ENCODE measurements around the gene NPAS2.

NPAS2 gene

DNA sequence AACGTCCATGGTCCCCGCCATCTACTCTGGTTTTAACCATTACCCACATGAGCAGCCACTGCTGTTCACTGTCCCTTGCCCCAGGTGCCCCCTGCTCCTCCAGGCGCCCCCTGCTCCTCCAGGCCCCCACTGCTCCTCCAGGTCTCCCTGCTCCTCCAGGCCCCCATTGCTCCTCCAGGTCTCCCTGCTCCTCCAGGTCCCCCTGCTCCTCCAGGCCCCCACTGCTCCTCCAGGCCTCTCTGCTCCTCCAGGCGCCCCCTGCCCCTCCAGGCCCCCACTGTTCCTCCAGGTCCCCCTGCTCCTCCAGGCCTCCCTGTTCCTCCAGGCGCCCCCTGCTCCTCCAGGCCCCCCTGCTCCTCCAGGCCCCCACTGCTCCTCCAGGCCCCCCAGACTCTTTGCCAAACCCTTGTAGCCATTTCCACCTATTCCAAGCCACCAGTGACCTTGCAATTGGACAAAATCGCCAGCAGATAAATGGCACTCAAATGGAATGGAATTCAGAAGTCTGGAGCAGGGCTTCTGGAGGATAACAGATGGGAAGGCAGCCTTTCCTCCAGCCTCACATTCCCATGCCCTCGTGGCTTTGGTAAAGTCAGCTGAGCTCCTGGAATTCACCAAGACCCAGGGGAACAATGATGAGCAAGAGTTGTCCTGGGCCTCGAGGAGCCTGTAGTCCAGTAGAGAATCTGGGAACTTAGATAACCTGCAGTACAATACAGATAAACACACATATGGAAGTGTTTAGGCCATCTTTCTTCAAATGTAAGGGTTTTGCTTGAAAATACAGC, 168.9 kb downstream of the NPAS2 start:
- peak; percentile 42 for DNase-seq (ENCODE audit: low read depth)

DNA sequence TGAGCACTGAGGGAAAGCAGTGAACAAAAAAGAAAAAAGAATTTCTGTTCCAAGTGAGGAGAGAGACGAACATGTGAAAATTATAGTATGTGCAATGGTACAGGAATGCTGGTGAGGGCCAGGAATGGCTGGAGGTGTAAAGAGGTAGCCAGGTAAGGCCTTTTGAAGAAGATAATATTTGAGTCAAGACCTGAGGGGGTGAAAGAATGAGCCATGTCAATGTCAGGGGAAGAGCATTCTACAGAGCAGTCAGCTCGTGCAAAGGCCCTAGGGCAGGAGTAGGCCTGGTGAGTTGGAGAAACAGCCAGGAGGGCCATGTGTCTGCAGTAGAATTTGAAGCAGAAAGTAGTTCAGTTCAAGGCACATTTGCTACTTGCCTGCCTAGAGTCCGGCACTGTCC, 169.7 kb downstream of the NPAS2 start:
- no peak for DNase-seq (ENCODE audit: low read depth)

DNA sequence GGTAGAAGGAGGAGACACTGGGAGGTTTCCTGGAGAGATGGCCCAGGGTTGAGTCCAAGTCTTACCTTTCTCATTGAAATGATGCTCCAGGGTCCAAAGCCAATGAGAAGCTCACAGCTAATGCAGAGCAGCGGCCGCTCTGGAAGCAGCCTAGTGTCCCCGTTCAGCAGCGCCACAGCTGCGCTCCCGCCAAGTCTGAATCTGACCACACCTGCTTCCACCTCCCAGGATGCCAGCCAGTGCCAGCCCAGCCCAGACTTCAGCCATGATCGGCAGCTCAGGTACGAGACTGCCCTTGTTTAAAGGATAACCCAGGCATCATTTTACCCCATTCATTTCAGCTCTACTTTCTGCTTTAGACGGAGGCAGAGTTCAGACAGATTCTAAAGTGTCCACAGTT, 170.2 kb downstream of the NPAS2 start:
- no peak for DNase-seq (ENCODE audit: low read depth)

DNA sequence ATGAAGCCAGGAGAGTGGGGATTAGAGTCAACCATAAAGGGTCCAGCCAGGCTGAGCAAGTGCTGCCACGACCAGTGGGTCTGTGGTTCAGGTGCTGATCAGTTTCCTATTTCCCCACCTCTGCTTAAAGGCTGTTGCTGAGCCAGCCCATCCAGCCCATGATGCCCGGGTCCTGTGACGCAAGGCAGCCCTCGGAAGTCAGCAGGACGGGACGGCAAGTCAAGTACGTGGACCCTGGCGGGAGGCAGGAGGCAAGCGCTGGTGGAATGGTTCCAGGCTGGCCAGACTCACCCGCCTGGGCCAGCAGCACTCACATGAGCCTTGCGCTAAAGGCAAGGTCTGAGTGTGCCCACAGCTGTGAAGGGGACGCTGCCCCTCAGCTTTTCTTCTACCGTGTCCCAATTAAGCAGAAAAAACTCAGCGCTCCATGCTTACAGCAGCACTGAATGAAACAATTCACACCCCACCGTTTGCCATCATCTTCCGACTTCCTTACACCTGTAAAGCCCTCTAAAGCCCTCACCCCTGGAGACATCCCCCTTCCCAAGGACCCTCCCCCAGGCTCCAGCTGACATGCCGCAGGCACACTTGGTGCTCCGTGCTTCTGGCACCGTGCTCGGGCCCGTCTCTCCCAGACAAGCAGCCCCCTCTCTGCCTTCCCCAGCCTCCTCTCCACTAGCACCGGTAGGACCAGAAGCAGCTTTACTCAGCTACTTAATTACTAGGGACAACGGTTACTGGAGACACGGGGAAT, 170.9 kb downstream of the NPAS2 start:
- no peak for DNase-seq (ENCODE audit: low read depth)

DNA sequence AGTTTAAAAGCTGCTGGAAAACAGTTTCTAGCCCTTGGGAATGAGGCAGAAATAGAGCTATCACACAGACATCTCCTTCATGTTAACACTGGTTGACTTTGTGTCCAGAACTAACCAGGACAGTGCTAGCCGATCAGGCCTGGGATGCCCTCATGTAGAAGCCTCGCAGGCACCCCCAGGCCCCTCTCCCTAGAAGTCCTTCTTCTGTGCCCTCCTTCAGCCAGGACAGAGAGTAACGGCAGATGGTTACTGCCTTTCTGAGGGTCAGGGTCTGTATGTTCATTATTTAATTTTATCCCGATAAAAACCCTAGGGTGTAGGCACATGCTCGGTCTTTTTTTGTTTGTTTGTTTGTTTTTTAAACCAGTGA, 171.4 kb downstream of the NPAS2 start:
- DNase-seq (ENCODE audit: low read depth): no peak

DNA sequence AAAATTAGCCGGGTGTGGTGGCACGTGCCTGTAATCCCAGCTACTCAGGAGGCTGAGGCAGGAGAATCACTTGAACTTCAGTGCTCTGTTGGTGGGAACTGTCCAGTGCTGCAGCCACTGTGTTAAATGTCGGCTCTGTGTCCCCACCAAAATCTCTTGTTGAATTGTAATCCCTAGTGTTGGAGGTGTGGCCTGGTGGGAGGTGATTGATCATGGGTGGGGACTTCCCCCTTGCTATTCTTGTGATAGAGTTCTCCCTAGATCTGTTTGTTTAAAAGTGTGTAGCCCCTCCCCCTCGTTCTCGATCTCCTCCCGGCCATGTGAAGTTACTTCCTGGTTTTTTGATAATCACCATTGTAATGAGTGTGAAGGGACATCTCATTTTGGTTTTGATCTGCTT, 172.3 kb downstream of the NPAS2 start:
- DNase-seq (ENCODE audit: low read depth): no peak

DNA sequence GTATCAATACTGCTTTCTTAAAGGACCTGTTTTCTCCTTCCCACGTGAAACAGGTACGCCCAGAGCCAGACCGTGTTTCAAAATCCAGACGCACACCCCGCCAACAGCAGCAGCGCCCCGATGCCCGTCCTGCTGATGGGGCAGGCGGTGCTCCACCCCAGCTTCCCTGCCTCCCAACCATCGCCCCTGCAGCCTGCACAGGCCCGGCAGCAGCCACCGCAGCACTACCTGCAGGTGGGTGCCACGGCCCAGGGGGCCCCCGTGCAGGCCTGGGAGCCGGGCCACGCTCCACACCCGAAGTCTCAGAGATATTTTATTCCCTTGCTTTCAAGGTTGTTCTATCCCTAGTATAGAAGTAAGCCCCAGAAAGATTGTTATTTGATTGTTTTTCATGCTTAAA, 173.4 kb downstream of the NPAS2 start:
- DNase-seq (ENCODE audit: low read depth): no peak

DNA sequence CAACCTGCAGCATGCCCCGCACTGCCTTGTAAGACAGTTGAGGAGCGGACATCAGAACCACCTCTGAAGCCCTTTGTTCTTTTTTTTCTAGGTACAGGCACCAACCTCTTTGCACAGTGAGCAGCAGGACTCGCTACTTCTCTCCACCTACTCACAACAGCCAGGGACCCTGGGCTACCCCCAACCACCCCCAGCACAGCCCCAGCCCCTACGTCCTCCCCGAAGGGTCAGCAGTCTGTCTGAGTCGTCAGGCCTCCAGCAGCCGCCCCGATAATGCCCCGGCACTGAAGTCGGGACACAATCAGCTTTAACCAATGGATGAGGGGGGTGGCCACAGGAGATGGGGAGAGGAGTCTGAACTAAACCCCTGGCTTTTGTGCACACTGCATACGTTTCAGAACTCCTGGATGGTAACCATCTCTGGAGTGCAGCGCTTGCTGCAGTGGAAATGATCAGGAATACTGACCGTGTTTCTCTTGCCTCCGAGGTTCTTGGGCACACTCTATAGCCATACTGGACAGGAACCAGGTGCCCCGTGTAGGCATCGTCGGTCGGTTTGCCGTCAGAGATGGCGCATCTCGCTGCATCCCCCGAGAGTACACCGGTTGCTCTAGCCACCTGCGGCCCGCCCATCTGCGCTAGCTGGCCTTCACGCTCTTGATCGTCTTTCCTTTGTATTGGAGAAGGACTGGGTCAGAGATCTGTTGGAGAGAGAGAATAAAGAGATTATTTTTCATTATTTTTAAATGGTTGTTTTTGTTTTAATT, 175.6 kb downstream of the NPAS2 start:
- DNase-seq (ENCODE audit: low read depth): no peak

DNA sequence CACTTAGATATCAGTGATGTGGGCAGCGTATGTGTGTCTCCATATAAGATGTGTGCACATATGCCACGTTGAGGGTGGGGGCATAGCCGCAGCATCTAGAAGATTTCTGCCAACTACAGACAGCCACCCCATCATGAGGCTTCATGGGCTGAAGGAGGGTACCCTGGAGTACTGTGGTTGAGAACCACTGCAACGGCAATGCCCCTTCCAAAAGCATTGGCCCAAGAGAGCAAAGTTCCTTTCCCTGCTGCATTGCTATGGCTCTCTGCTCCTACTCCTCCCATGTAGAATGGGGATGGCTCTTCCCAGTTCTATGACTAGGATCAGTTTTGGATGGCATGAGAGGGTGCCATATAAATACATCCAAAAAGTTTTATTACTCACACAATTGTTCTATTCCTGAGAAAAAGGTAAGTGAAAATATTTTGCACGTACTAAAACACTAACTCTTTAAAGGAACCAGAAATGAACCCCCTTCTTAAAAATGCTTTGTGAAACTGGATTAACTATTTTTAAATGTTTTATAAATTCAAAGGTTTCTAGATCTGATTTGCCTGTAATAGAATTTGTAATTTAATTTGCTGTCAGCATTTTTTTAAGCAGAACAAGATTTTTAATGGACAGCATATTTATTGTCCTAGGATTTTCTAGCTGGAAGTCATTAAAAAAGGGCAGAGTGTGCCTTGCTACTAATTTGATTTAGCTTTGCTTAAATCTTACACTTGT, 177.7 kb downstream of the NPAS2 start:
- no peak for DNase-seq (ENCODE audit: low read depth)

DNA sequence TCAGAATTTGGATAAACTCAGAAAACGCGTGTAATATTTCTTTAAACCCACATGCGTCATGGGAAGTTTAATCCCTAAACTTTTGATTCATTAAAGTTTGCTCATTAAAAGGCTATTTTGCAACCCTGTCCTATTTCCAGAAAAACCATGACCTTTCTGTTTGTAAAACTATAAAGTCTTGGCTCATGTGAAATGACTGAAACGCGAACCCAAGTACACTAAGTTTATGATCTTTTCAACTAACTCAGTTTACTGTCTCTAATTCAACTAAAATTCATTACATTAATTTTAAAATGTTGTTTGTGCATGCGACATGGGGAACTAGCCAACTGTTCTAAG, 178.3 kb downstream of the NPAS2 start:
- peak; percentile 26 for DNase-seq (ENCODE audit: low read depth)

DNA sequence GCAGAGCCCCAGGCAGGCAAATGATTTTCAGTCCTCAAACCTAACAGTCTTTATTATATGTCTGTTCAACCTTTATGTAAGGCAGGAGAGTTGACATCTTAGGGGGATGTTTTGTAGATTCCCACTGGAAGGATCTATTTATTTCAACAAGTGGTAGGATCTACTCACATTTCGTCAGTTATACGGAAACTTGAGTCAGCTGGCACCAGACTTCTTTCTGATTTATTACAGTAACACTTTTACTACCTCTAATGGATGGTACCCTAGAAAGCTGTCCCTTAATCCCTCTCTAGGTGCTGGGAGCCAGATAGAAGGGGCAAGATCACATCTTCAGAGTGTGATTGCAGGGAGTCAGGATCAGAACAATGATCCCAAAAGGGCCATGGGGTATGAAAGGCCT, 180.1 kb downstream of the NPAS2 start:
- no peak for DNase-seq (ENCODE audit: low read depth)

DNA sequence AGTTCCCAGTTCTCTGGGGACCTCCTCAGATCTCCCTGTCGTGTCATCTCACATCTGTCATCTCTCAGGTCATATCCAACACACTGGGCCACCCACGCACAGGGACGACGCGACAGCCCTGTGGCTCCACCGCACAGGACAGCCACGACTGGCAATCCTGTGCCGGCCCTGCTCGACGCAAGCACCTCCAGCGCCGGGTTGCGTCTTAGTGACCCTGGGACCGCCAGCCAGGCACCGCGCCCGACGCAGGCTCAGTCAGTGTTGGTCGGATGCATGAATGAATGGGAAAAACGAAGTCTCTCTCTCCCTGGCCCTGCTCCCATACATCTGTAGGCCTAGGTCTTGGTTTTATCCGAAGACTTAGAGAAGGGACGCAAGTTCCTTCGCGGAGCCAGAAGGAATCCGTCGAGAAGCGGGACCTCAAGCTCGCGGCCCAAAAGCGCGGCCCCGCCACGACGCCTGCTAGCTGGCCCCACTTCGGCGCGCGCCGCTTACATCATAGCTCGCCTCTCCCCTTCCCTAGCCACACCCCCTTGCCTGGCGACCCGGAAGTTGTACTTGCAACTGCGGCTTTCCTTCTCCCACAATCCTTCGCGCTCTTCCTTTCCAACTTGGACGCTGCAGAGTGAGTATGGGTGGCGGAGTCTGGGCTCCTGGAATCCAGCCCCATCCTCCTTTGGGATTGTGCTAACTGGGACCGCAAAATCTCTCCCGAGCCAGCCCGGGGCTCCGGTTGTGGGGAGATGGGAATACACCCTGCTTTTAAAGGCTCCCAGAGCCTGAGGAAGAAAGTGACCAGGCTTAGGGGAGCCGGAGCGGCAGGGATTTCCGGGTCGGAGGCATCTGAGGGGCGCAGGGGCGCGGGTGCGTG, 182.0 kb downstream of the NPAS2 start, which contains the start of gene RPL31:
RPL31 (plus strand) TSS at position 599 of the 871 bp plus-strand sequence. CDS start 413 bp downstream, outside the sequence.
- DNase-seq (ENCODE audit: low read depth): peak; percentile 92

DNA sequence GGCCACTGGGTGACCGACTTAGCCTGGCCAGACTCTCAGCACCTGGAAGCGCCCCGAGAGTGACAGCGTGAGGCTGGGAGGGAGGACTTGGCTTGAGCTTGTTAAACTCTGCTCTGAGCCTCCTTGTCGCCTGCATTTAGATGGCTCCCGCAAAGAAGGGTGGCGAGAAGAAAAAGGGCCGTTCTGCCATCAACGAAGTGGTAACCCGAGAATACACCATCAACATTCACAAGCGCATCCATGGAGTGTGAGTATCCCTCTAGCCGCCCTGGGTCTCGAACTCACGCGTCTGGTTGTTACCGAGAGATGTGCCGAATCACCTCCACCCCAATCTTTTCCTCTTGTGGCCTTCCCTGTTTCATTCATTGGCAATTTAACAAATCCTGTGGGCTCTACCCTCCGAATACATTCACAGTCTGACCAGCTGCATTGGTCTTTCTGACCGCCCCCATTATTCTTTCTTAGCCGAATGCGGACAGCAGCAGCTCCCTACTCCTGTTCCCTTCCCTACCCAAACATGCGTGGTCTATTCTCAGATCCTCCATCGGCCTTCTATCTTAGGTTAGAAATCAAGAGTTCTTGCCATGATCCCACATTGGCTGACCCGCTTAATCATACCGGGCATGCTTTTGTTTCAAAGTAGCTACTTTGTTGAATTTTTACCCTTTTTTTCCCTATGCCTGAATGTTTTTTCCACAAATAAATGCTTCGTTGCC, 182.8 kb downstream of the NPAS2 start:
- DNase-seq (ENCODE audit: low read depth): no peak

DNA sequence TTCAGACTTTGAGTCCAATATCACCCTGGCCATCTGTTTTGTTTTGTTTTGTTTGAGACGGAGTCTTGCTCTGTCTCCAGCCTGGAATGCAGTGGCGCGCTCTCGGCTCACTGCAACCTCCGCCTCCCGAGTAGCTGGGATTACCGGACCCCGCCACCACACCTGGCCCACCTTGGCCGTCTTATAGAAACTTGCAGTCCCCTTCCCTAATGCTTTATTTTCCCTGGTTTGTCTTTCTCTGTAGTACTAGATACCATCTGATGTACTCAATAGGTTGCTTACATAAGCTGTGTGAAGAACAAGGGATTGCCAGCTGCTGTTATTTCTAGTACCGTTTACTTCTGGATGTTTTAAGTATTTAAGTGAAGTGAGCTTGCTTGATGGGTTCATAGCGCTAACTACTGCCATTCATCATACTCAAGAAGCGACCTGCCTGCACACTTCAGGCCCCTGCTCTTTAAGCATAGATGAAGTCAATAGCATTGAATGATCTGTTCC, 183.4 kb downstream of the NPAS2 start:
- DNase-seq (ENCODE audit: low read depth): no peak

DNA sequence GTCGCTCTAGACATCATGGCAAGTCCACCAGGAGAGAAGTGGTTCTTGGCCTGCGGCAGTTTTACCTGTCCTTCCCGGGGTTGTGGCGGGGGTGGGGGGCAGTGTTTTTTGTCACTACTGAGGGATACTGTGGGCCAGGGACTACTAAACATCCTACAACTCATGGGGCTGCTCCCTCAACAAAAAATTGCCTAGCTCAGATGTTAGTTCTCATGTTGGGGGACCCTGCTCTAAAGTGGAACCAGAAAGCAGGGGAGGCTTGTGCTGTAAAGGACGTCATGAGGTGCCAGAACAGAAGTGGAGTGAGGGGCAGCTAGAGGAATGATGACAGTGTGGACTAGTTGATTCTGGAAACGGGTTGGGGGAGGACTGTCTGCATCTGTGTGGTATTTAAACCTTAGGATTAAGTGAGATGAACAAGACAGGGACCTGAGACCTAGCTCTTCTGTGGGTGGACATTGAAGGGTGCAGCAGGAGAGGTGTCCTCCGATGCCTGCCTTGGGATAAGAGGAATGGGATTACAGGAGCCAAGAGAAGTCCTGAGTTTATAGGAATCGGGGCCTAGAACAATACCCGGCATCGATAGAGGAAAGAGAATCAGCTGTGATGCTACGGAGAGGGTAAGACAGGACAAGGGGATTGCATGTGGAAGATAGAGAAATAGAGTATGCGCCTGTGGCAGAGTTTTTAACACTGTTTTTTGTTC, 184.8 kb downstream of the NPAS2 start:
- DNase-seq (ENCODE audit: low read depth): no peak

DNA sequence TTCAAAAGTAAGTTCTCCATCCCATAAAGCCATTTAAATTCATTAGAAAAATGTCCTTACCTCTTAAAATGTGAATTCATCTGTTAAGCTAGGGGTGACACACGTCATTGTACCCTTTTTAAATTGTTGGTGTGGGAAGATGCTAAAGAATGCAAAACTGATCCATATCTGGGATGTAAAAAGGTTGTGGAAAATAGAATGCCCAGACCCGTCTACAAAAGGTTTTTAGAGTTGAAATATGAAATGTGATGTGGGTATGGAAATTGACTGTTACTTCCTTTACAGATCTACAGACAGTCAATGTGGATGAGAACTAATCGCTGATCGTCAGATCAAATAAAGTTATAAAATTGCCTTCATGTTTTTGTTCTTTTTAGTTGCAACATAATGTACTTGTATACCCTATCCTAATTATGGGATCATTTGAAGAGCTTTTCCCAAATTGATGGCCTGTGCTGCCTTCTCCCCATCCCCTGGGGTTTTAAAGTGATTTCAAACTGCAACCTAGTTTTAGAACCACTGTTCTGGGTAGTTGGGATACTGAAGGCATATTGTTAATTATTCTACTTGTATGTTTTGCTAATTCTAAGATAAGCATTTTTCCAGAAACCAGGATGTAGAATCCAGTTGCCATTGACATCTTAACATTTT, 186.3 kb downstream of the NPAS2 start:
- DNase-seq (ENCODE audit: low read depth): no peak

DNA sequence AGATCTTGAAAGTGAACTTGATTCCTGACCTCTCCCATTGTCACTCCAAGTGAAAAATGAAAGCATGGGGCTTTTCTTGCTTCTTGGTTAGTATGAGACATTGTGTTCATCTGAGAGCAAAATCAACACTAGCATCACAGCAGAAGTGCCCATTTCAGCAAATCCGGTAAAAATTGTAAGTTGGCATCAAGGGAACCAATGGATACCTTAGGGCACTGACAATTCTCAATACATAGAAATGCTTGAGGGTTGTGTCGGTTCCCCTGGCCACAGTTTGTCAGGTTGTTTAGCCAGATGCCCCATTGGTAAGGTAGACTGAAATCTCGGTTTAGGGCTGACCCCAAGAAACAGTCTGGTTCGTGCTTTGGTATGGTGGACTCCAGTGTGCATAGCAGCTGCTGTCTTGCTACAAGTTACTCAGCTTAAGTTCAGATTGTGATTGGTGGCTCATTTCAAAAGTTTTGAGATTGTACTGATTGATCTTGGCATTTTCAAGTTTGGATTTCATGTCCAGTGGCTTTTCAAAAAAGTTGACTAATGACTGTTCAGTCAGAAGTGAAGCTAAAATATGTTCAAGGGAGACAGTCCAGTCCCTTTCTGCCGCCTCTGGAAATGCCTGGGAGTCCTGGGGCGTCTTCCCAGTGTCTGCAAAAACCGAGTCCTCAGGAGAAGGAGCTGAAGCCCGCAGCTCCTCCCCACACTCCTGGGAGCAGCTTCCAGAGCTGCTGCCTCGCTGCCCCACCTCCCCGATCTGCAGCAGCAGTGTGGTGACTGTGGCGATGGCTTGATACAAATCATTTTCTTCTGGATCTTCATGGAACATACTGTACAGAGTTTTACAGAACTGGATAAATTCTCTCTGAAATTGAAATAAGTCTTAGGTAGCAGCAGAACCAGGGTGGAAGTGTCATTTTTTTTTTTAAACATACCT, 187.7 kb downstream of the NPAS2 start:
- DNase-seq (ENCODE audit: low read depth): no peak

DNA sequence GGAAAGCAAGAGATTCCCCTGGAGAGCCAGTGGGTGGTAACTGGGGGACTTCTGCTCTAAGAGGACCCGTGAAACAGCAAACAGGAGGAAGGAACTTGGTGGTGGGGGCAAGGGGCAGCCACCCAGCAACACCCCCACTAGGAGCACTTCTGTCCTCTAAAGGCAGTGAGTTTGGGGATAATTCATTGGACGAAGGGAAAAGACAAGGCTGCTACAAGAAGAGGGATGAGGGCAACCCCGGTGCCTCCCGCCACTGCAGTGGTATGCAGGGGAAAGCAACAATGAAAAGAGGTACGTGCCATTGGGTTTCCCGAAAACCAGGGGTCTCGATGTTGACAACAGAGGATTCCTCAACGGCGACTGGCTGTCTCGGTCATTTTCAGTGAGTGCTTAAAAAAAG, 191.2 kb downstream of the NPAS2 start:
- DNase-seq (ENCODE audit: low read depth): no peak
